ENCODE measurements around the gene METTL25B. TPM values are rescaled to one million over a fixed set of nuclear protein-coding genes. Genes with fewer than 3 reads are reported as not detected.

The METTL25B gene
- total and polyA plus RNA-seq, 2 of the 13 experiments (the other 11 are each of a cell fraction or from before 2014, with no cell fraction given) = 11.9 to 24.0 TPM

GRCh38 chr1:156746728-156747631, 18.7 kb downstream of the METTL25B start (continued):
- TF ChIP-seq ARID4A (CRISPR knock-in tag; IDR thresholded peaks at IDR 0.05; ENCODE audit: borderline replicate concordance) (peak; percentile 70), ATRX (CRISPR knock-in tag; IDR thresholded peaks at IDR 0.05; ENCODE audit: borderline replicate concordance) (no peak), ZSCAN22 (CRISPR knock-in tag; IDR thresholded peaks at IDR 0.05) (no peak), ARID2 (CRISPR knock-in tag; IDR thresholded peaks at IDR 0.05; ENCODE audit: borderline replicate concordance) (no peak), ZSCAN21 (CRISPR knock-in tag; IDR thresholded peaks at IDR 0.05; ENCODE audit: borderline replicate concordance) (no peak), HHEX (CRISPR knock-in tag; IDR thresholded peaks at IDR 0.05) (no peak), ZNF607 (CRISPR knock-in tag; IDR thresholded peaks at IDR 0.05; ENCODE audit: borderline replicate concordance) (no peak), NFE2 (CRISPR knock-in tag; IDR thresholded peaks at IDR 0.05) (no peak), POGZ (CRISPR knock-in tag; IDR thresholded peaks at IDR 0.05) (no peak), PPARG (CRISPR knock-in tag; conservative IDR thresholded peaks at IDR 0.05) (no peak; the same call in 1 of the 2 replicates), KLF15 (CRISPR knock-in tag; IDR thresholded peaks at IDR 0.05; ENCODE audit: borderline replicate concordance) (no peak), ZNF550 (CRISPR knock-in tag; IDR thresholded peaks at IDR 0.05; ENCODE audit: borderline replicate concordance) (no peak), ZNF318 (CRISPR knock-in tag; IDR thresholded peaks at IDR 0.05) (no peak), ZNF740 (CRISPR knock-in tag; IDR thresholded peaks at IDR 0.05) (peak; percentile 19; the same call in 1 of the 2 replicates), HIVEP1 (CRISPR knock-in tag; IDR thresholded peaks at IDR 0.05) (0 out of 2 replicates have a peak, but pooled peaks have one; percentile 18)

All from HepG2 (cell line).